SK-N-DZ (cell line): ENCODE data around the gene CDK18.

Experiments used
- DNase-seq: peaks from one replicate; pipeline ENCODE4 v3.0.0-alpha.2; 2015; ENCODE audit warnings: low spot score

Gene CDK18

GRCh38 chr1:205536759-205537361 lies 32.4 kb downstream of the CDK18 start:
- DNase-seq, result no peak

- DNase-seq, result no peak
Measured at GRCh38 chr1:205537386-205538018, 33.0 kb downstream of the CDK18 start.

- no peak for DNase-seq
Measured at GRCh38 chr1:205538235-205538840, 33.9 kb downstream of the CDK18 start.

GRCh38 chr1:205541161-205541886 lies 36.9 kb downstream of the CDK18 start:
- DNase-seq, result no peak

- DNase-seq, result no peak
Measured at GRCh38 chr1:205542367-205542766, 37.9 kb downstream of the CDK18 start.

- DNase-seq, result peak; percentile 32
Measured at GRCh38 chr1:205543351-205544301, 39.2 kb downstream of the CDK18 start.

GRCh38 chr1:205545001-205545919 lies 40.8 kb downstream of the CDK18 start:
- no peak for DNase-seq

- no peak for DNase-seq
Measured at GRCh38 chr1:205545991-205546390, 41.5 kb downstream of the CDK18 start.

DNA sequence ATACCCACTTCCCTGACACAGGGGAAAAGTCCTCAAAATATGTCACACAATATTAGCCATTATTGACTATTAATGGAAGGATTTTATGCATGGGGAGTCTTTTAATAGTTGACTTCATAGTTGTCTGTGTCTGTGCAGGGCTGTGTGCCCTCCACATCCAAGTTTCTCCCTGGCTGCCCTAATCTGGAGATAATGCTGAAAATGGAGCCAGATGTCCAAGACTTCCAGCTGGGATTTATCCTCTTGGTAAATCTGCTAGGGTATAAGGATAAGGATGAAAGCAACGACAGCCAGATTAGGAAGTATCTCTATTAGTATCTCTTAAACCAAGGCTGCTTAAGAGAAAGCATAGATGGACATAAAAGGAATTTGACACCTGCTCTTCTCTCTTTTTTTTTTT lies 42.1 kb downstream of the CDK18 start:
- no peak for DNase-seq

DNA sequence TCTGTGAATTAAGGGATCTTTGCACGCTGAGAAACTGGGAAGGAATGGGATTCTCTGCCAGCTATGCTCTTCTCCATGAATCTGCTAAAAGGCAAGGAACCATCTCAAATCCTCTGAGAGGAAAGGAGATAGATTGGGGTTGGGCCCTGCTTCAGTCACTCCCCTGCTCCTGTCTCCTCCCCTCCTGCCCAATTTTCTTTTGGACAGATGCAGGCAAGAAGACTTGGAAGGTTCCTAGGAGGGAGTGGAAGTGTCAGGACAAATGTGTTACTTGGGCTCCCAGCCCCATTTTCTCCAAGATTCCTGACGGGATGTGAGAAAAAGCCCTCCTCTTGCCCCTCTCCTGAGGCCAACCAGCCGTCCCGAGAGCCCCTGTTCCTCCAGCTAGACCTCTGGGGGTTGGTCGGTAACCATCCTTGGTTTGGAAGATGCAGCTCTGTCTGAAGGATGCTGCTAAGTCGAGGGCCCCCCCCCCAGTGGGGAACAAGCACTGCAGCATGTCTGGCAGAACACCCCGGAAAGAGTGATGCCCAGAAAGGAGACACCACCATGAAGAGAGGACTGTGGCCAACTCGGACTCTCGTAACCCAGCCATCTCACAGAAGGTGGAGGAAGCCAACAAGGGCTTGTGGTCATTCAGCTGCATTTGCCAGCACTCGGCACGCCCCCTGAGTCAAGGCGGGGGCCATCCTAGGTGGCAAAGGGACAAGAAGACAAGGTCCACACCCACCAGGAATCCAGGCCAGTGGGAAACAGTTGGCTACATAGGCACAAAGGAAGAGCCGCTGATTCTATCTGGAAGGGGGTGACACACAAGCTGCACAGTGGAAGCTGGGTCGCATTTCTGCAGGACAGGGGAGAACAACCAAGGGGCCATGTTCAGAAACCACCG lies 43.7 kb downstream of the CDK18 start:
- no peak for DNase-seq

DNA sequence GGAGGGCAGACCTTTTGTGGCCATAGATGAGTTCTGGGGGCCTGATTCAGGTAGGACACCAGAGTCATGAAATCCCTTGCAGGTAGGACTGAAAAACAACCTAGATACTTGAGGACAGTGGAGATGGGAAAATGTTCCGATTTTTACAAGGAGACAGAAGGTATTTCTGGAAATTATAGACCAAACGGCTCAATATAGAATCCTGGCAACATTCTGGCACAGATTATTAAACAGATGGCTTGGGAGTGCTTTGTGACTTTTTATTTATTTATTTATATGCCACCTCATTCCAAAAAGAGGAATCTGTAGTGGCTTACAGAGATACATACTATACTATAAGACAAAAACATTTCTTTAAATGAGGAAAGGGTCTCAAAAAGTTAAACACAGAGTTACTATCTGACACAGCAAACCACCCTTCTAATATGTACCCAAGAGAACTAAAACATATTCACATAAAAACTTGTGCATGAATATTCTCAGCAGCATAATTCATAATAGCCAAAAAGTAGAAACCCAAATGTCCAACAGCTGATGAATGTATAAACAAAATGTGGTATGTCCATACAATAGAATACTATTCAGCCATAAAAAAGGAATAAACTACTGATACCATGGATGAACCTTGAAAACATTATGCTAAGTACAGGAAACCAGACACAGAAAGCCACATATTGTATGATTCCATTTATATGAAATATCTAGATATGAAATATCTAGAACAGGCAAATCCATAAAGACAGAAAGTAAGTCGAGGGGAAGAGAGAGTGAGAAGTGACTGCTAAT lies 49.8 kb downstream of the CDK18 start:
- no peak for DNase-seq

- no peak for DNase-seq
Measured at GRCh38 chr1:205561501-205562203, 57.2 kb downstream of the CDK18 start.

GRCh38 chr1:205563927-205564441 lies 59.5 kb downstream of the CDK18 start:
- DNase-seq, result no peak

DNA sequence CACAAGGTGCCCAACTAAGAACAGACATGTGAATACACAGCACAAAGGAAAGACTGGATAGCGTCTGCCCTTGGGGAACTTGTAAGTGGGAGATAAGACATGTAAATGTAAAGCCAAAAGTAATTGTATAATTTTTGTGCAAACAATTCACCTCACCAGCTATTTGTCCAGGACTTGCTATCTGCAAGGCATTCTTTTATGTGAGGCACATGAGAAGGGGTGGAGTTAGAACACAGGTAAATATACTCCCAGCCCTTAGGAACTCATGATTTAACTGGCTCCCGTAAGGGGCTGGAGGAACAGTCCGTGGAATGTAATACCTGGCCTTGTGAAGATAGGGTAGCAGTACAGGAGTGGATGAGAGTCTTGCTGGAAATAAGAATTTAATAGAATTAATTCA lies 61.3 kb downstream of the CDK18 start:
- DNase-seq, result no peak

DNA sequence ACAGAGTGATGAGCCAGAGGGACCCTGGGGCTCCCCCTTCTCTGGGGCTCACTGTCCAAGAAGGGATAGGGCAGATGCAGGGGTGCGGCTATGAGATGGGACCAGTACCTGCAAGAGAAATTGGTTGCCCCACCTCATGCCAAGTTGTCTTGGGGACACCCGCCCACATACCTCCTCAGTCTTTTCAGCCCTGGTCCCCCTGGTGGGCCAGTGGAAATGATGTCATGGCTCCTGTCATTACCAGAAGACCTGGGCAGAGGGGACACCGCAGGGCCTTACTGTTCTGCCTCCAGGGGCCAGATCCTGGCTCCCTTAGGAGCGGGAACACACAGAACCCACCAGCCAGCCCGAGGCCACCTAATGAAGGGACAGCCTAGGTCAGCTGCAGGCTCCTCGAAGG lies 63.2 kb downstream of the CDK18 start:
- no peak for DNase-seq

GRCh38 chr1:205568135-205568468 lies 63.6 kb downstream of the CDK18 start:
- DNase-seq, result no peak

- no peak for DNase-seq
Measured at GRCh38 chr1:205568469-205569361, 64.2 kb downstream of the CDK18 start.
